DND-41 (cell line): Measurements from ENCODE around the gene TMOD2.

Experiments
- ATAC-seq: fragments of 200-7000 bp; cut with Tn5 transposase; 3 replicates; pipeline ENCODE4 v1.9.1; 2021; ENCODE audit warnings: low read depth; ENCODE audit not compliant: insufficient read depth
- DNase-seq: peaks from one replicate; pipeline ENCODE4 v3.0.0-alpha.2; 2020
- H2AFZ ChIP-seq: 2 replicates; pipeline ENCODE4 v1.6.0; 2012; ENCODE audit warnings: low read depth, low read length
- H3K27ac ChIP-seq: 2 replicates; pipeline ENCODE4 v1.5.1; 2012; ENCODE audit warnings: low read length, inconsistent platforms
- H3K27me3 ChIP-seq: fragments of 200-600 bp; sonication (generic); 2 replicates; pipeline ENCODE4 v1.6.0; 2012; ENCODE audit warnings: low read length, mild to moderate bottlenecking, inconsistent platforms; ENCODE audit not compliant: insufficient read depth, poor library complexity
- H3K36me3 ChIP-seq: 2 replicates; pipeline ENCODE4 v1.5.1; 2012; ENCODE audit warnings: low read length, inconsistent platforms; ENCODE audit not compliant: insufficient read depth
- H3K4me1 ChIP-seq: 2 replicates; pipeline ENCODE4 v1.5.1; 2012; ENCODE audit warnings: mild to moderate bottlenecking, low read length; ENCODE audit not compliant: insufficient read depth
- H3K4me2 ChIP-seq: 2 replicates; pipeline ENCODE4 v1.6.0; 2012; ENCODE audit warnings: mild to moderate bottlenecking, moderate library complexity, low read length, inconsistent platforms; ENCODE audit not compliant: insufficient read depth
- H3K4me3 ChIP-seq, 2 experiments: fragments of 200-600 bp in 1 of 2; shearing (Covaris generic) in 1 of 2; 2 replicates each; pipeline ENCODE4 v1.5.1; 2012 to 2016; ENCODE audit warnings: inconsistent platforms in 2 of 2, low read length in 2 of 2, mild to moderate bottlenecking in 2 of 2, low read depth in 1 of 2, moderate library complexity in 1 of 2
- H3K79me2 ChIP-seq: 2 replicates; pipeline ENCODE4 v1.6.0; 2012; ENCODE audit warnings: low read length, inconsistent platforms; ENCODE audit not compliant: insufficient read depth
- H3K9ac ChIP-seq: 2 replicates; pipeline ENCODE4 v1.6.0; 2012; ENCODE audit warnings: low read depth, mild to moderate bottlenecking, inconsistent platforms, low read length, moderate library complexity
- H3K9me3 ChIP-seq: 2 replicates; pipeline ENCODE4 v1.5.1; 2012; ENCODE audit warnings: low read length, moderate library complexity, mild to moderate bottlenecking, inconsistent platforms; ENCODE audit not compliant: insufficient read depth, severe bottlenecking
- H4K20me1 ChIP-seq: 2 replicates; pipeline ENCODE4 v1.6.0; 2012; ENCODE audit warnings: low read length; ENCODE audit not compliant: insufficient read depth
- EZH2 ChIP-seq: IDR thresholded peaks from 3 replicates; pipeline ENCODE4 v1.6.1; 2012; ENCODE audit warnings: borderline replicate concordance, low read depth, mild to moderate bottlenecking, moderate library complexity, low read length, inconsistent platforms; ENCODE audit not compliant: severe bottlenecking
- TF ChIP-seq, protein P1 (sequence below): IDR thresholded peaks from 2 replicates; pipeline ENCODE4 v1.5.1; 2012; ENCODE audit warnings: borderline replicate concordance, low read length, moderate library complexity, mild to moderate bottlenecking; ENCODE audit not compliant: poor library complexity, severe bottlenecking; ENCODE audit errors: extremely low read depth

The TMOD2 gene

DNA sequence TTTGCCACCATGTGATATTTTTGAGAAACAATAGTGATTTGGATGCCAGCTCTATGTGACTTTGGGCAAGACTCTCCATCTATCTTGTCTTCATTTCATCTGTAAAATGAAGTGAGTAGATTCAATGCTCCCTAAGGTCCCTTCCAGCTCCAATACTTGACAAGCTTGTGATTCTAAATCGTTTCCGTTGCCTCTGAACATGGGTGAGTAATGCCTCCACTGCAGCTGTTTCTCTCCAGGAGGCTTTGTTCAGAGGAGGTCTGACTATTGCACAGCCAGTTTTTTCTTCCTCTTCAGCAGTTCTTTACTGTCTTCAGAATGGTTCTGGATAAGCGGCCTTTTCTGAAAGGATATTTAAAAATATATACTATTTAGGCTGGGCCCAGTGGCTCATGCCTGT, 63.2 kb downstream of the TMOD2 start:
- Histone ChIP-seq H3K79me2 (no peaks in the 10 kb centered on the region), H2AFZ (no peak overlapping the region), H3K27ac (no peak overlapping the region), H3K4me2 (no peak overlapping the region), H3K9me3 (no peaks in the 10 kb centered on the region), H3K9ac (no peak overlapping the region), H3K27me3 (no peaks in the 10 kb centered on the region), H3K4me3 (no peak overlapping the region), H3K4me1 (no peaks in the 10 kb centered on the region), H3K36me3 (no peaks in the 10 kb centered on the region), H4K20me1 (no peaks in the 10 kb centered on the region)
- TF ChIP-seq, protein P1, sequence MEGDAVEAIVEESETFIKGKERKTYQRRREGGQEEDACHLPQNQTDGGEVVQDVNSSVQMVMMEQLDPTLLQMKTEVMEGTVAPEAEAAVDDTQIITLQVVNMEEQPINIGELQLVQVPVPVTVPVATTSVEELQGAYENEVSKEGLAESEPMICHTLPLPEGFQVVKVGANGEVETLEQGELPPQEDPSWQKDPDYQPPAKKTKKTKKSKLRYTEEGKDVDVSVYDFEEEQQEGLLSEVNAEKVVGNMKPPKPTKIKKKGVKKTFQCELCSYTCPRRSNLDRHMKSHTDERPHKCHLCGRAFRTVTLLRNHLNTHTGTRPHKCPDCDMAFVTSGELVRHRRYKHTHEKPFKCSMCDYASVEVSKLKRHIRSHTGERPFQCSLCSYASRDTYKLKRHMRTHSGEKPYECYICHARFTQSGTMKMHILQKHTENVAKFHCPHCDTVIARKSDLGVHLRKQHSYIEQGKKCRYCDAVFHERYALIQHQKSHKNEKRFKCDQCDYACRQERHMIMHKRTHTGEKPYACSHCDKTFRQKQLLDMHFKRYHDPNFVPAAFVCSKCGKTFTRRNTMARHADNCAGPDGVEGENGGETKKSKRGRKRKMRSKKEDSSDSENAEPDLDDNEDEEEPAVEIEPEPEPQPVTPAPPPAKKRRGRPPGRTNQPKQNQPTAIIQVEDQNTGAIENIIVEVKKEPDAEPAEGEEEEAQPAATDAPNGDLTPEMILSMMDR: no peak
- no peak for TF ChIP-seq EZH2
- DNase-seq (no peak), ATAC-seq (no peak)

DNA sequence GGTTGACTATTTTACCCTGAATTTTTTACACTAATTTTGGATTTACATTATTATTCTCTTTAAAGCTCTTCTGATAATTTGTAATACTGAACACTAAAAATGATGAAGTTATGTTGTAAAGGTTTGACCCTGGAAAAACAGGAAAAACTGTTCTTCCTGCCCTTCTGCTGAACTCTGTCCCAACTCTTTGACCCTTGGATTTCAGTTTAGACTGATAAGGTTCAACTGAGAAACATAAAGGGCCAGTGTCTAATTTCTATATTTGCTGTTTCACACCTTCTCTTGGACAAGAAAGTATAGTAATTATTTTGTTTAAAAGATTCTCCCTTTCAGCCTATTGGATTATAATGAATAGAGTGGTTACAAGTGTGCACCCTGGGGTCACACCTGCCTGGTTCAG, 65.2 kb downstream of the TMOD2 start:
- Histone ChIP-seq H2AFZ (no peak overlapping the region), H3K27me3 (no peaks in the 10 kb centered on the region), H3K79me2 (no peaks in the 10 kb centered on the region), H3K4me2 (no peak overlapping the region), H3K9me3 (peaks cover 5% of the 10 kb centered on the region), H3K4me3 (no peak overlapping the region), H3K4me1 (no peaks in the 10 kb centered on the region), H4K20me1 (no peaks in the 10 kb centered on the region), H3K9ac (no peak overlapping the region), H3K36me3 (no peaks in the 10 kb centered on the region), H3K27ac (no peak overlapping the region)
- TF ChIP-seq, protein P1: no peak
- TF ChIP-seq EZH2: no peak
- no peak for DNase-seq
- ATAC-seq: no peak

DNA sequence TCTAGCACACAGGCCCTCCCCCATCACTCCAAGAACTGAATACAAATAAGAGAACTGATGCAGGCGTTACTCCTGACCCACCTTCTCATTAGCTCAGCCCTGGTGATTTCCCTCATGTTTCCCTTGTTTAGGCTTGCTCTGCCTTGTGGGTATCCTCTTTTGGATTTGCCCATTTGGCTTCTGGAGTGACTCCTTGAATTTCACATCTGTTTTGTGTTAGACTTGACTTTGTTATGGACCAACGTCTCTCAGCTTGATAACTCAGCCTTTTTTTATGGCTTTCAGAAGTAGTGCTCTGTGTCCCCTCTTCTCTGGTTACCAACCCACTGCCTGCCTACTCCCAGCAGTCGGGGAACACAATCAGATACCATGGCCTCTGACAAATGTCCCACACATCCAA, 66.8 kb downstream of the TMOD2 start:
- H3K4me1 ChIP-seq: no peaks in the 10 kb centered on the region
- ATAC-seq (no peak), DNase-seq (no peak)
- no peak overlapping the region for H2AFZ ChIP-seq
- H3K9me3 ChIP-seq: peaks cover 6% of the 10 kb centered on the region
- no peaks in the 10 kb centered on the region for H4K20me1 ChIP-seq
- H3K4me2 ChIP-seq: no peak overlapping the region
- no peaks in the 10 kb centered on the region for H3K79me2 ChIP-seq
- H3K4me3 ChIP-seq: no peak overlapping the region
- H3K36me3 ChIP-seq: no peaks in the 10 kb centered on the region
- no peaks in the 10 kb centered on the region for H3K27me3 ChIP-seq
- no peak overlapping the region for H3K9ac ChIP-seq
- H3K27ac ChIP-seq: no peak overlapping the region
- TF ChIP-seq, protein P1: no peak
- TF ChIP-seq EZH2: no peak

DNA sequence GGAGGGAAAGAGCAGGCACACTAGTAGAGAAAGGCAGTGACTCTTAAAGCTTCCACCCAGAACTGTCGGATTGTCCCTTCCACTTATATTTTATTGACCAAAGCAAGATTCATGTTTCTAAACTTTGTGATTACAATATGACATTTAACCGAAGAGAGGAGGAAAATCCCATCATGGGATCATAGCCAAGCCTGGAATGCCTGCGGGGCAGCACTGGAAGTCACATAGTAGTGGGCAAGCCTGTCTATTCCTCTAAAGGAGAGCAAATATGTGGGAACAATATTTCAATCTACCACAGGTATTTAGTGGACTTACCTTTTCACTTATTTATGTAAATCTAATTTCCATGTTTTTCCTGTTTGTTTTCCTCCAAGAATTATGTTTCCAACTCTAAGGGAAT, 74.3 kb downstream of the TMOD2 start:
- no peak for ATAC-seq
- Histone ChIP-seq H3K9ac (no peak overlapping the region), H3K4me3 (no peak overlapping the region), H3K27me3 (no peaks in the 10 kb centered on the region), H3K36me3 (no peaks in the 10 kb centered on the region; the same call in 1 of the 2 replicates), H3K79me2 (peaks cover 12% of the 10 kb centered on the region), H3K9me3 (peaks cover 6% of the 10 kb centered on the region), H2AFZ (no peak overlapping the region), H3K4me1 (peaks cover 8% of the 10 kb centered on the region), H3K4me2 (no peak overlapping the region), H4K20me1 (no peaks in the 10 kb centered on the region), H3K27ac (no peak overlapping the region)
- no peak for TF ChIP-seq EZH2
- TF ChIP-seq, protein P1: no peak
- no peak for DNase-seq
